Endothelial cell (in vitro differentiated cells): ENCODE data around the gene FAS. TPM values are rescaled to one million over a fixed set of nuclear protein-coding genes. Genes with fewer than 3 reads are reported as not detected.

Source experiments
- DNase-seq: peaks from one replicate; pipeline ENCODE4 v3.0.0; 2021; ENCODE audit warnings: low spot score
- H3K27ac Mint-ChIP-seq: one replicate; pipeline ENCODE4 v1.8.0; 2021; ENCODE audit warnings: mixed read lengths, inconsistent platforms; ENCODE audit not compliant: unreplicated experiment
- H3K27me3 Mint-ChIP-seq: one replicate; pipeline ENCODE4 v1.8.0; 2021; ENCODE audit warnings: mild to moderate bottlenecking, moderate library complexity, mixed read lengths, inconsistent platforms; ENCODE audit not compliant: unreplicated experiment
- H3K36me3 Mint-ChIP-seq: one replicate; pipeline ENCODE4 v1.8.0; 2021; ENCODE audit warnings: mild to moderate bottlenecking, low read depth, mixed read lengths, inconsistent platforms; ENCODE audit not compliant: unreplicated experiment
- H3K4me1 Mint-ChIP-seq: one replicate; pipeline ENCODE4 v1.8.0; 2021; ENCODE audit warnings: mild to moderate bottlenecking, mixed read lengths, inconsistent platforms; ENCODE audit not compliant: unreplicated experiment
- H3K4me3 Mint-ChIP-seq: one replicate; pipeline ENCODE4 v1.8.0; 2021; ENCODE audit warnings: mild to moderate bottlenecking, mixed read lengths, inconsistent platforms; ENCODE audit not compliant: unreplicated experiment
- H3K9me3 Mint-ChIP-seq: one replicate; pipeline ENCODE4 v1.8.0; 2021; ENCODE audit warnings: mixed read lengths, inconsistent platforms; ENCODE audit not compliant: unreplicated experiment
- CTCF ChIP-seq: fragments of 200-600 bp; sonication (generic); IDR thresholded peaks from one replicate; pipeline ENCODE4 v1.5.0; 2021; ENCODE audit warnings: antibody characterized with exemption; ENCODE audit not compliant: unreplicated experiment
- total RNA-seq: library from RNA; stranded (reverse); fragmentation: NEBNext Ultra II Directional; extraction: Animal tissue kit (Norgen Biotek cat#: 25700); gene quantifications from one replicate; pipeline ENCODE4 v1.2.1, GENCODE V29; 2021; ENCODE audit not compliant: unreplicated experiment

FAS gene
- total RNA-seq, 1 donor from 2014 or later = 23.0 TPM

- H3K9me3 Mint-ChIP-seq = no peaks in the 10 kb centered on the region
- H3K4me3 Mint-ChIP-seq = no peak overlapping the region
- H3K27me3 Mint-ChIP-seq = peaks cover 4% of the 10 kb centered on the region
- H3K36me3 Mint-ChIP-seq = no peaks in the 10 kb centered on the region
- no peak for TF ChIP-seq CTCF
- peaks cover 4% of the 10 kb centered on the region for H3K4me1 Mint-ChIP-seq
- no peak overlapping the region for H3K27ac Mint-ChIP-seq
- DNase-seq = no peak
Measured at GRCh38 chr10:88975377-88975720, 15.2 kb upstream of the FAS start.

GRCh38 chr10:88978463-88978862 is 12.1 kb upstream of the FAS start:
- Mint-ChIP-seq H3K4me1 (peaks cover 4% of the 10 kb centered on the region), H3K4me3 (no peak overlapping the region), H3K36me3 (peaks cover 8% of the 10 kb centered on the region), H3K27ac (no peak overlapping the region), H3K27me3 (no peaks in the 10 kb centered on the region), H3K9me3 (no peaks in the 10 kb centered on the region)
- no peak for DNase-seq
- TF ChIP-seq CTCF = no peak

GRCh38 chr10:88979153-88979562 is 11.4 kb upstream of the FAS start:
- Mint-ChIP-seq H3K4me1 (peaks cover 4% of the 10 kb centered on the region), H3K27me3 (no peaks in the 10 kb centered on the region), H3K36me3 (peaks cover 12% of the 10 kb centered on the region), H3K27ac (no peak overlapping the region), H3K4me3 (no peak overlapping the region), H3K9me3 (no peaks in the 10 kb centered on the region)
- no peak for DNase-seq
- no peak for TF ChIP-seq CTCF

- Mint-ChIP-seq H3K4me3 (no peak overlapping the region), H3K36me3 (peaks cover 17% of the 10 kb centered on the region), H3K4me1 (peaks cover 4% of the 10 kb centered on the region), H3K27me3 (no peaks in the 10 kb centered on the region), H3K27ac (no peak overlapping the region), H3K9me3 (no peaks in the 10 kb centered on the region)
- DNase-seq = no peak
- no peak for TF ChIP-seq CTCF
Measured at GRCh38 chr10:88979603-88980002, 11.0 kb upstream of the FAS start.

- H3K27ac Mint-ChIP-seq = no peak overlapping the region
- TF ChIP-seq CTCF = no peak
- H3K36me3 Mint-ChIP-seq = peaks cover 18% of the 10 kb centered on the region
- DNase-seq = no peak
- H3K9me3 Mint-ChIP-seq = no peaks in the 10 kb centered on the region
- H3K4me1 Mint-ChIP-seq = peaks cover 4% of the 10 kb centered on the region
- H3K27me3 Mint-ChIP-seq = no peaks in the 10 kb centered on the region
- no peak overlapping the region for H3K4me3 Mint-ChIP-seq
Measured at GRCh38 chr10:88980247-88980646, 10.4 kb upstream of the FAS start.
